HEK293 (cell line): ENCODE measurements around the gene SPDYE3.

Source experiments
- MZF1 ChIP-seq: fragments of 450-650 bp; formaldehyde crosslinking; IDR thresholded peaks from 2 replicates; pipeline ENCODE4 v1.5.1; 2017; ENCODE audit warnings: missing biosample characterization, missing genetic modification characterization, borderline replicate concordance
- SCRT1 ChIP-seq: fragments of 450-650 bp; formaldehyde crosslinking; IDR thresholded peaks from 2 replicates; pipeline ENCODE4 v1.5.1; 2016; ENCODE audit warnings: missing biosample characterization, missing genetic modification characterization, borderline replicate concordance
- TCF7L2 ChIP-seq: IDR thresholded peaks from 2 replicates; pipeline ENCODE4 v1.6.1; 2011; ENCODE audit warnings: low read depth, mild to moderate bottlenecking, inconsistent platforms, low read length, moderate library complexity, borderline replicate concordance
- ZNF184 ChIP-seq: fragments of 450-650 bp; IDR thresholded peaks from 2 replicates; pipeline ENCODE4 v1.5.1; 2018; ENCODE audit warnings: missing biosample characterization, mild to moderate bottlenecking, missing genetic modification characterization
- ZNF335 ChIP-seq: fragments of 450-650 bp; formaldehyde crosslinking; conservative IDR thresholded peaks from 2 replicates; pipeline ENCODE4 v1.5.1; 2016; ENCODE audit warnings: missing biosample characterization, missing genetic modification characterization
- ZNF610 ChIP-seq: fragments of 450-650 bp; formaldehyde crosslinking; IDR thresholded peaks from 2 replicates; pipeline ENCODE4 v1.5.1; 2016; ENCODE audit warnings: missing biosample characterization, missing genetic modification characterization, borderline replicate concordance
- ZNF747 ChIP-seq: fragments of 450-650 bp; formaldehyde crosslinking; IDR thresholded peaks from 2 replicates; pipeline ENCODE4 v1.5.1; 2016; ENCODE audit warnings: missing biosample characterization, missing genetic modification characterization
- TF ChIP-seq, protein P1 (sequence below): fragments of 450-650 bp; formaldehyde crosslinking; IDR thresholded peaks from 2 replicates; pipeline ENCODE4 v1.5.1; 2016; ENCODE audit warnings: missing biosample characterization, missing genetic modification characterization
- TF ChIP-seq, protein P2 (sequence below): fragments of 450-650 bp; formaldehyde crosslinking; IDR thresholded peaks from 2 replicates; pipeline ENCODE4 v1.5.1; 2016; ENCODE audit warnings: missing biosample characterization, missing genetic modification characterization
- TF ChIP-seq, protein P3 (sequence below): fragments of 450-650 bp; formaldehyde crosslinking; IDR thresholded peaks from 2 replicates; pipeline ENCODE4 v1.5.1; 2016; ENCODE audit warnings: missing biosample characterization, missing genetic modification characterization
- TF ChIP-seq, protein P4 (sequence below): fragments of 450-650 bp; formaldehyde crosslinking; IDR thresholded peaks from 2 replicates; pipeline ENCODE4 v1.5.1; 2017; ENCODE audit warnings: missing biosample characterization, missing genetic modification characterization

DNA sequence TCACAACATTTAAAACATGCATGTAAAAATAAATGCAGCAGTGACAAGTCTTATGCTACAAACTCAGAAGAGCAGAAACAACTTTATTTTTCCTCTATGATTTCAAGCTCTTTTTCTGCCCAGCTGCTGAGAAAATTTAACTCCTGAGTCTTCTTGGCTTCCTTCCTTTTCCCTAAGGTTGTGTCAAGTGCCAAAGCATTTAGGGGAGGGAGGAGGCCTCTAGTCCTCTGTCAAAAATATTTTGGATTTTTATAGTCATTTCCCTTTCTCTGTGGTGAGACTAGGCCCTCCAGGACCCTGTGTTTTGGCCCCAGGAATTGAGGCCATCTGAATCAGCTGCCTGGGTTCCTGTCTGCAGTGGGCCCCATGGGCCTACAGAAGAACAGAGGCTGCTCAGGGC lies 39.4 kb downstream of the SPDYE3 start:
- no peak for TF ChIP-seq MZF1 (tag by site-specific recombination)
- TF ChIP-seq, protein P1, sequence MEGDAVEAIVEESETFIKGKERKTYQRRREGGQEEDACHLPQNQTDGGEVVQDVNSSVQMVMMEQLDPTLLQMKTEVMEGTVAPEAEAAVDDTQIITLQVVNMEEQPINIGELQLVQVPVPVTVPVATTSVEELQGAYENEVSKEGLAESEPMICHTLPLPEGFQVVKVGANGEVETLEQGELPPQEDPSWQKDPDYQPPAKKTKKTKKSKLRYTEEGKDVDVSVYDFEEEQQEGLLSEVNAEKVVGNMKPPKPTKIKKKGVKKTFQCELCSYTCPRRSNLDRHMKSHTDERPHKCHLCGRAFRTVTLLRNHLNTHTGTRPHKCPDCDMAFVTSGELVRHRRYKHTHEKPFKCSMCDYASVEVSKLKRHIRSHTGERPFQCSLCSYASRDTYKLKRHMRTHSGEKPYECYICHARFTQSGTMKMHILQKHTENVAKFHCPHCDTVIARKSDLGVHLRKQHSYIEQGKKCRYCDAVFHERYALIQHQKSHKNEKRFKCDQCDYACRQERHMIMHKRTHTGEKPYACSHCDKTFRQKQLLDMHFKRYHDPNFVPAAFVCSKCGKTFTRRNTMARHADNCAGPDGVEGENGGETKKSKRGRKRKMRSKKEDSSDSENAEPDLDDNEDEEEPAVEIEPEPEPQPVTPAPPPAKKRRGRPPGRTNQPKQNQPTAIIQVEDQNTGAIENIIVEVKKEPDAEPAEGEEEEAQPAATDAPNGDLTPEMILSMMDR (tag by site-specific recombination), result no peak
- TF ChIP-seq, protein P2, sequence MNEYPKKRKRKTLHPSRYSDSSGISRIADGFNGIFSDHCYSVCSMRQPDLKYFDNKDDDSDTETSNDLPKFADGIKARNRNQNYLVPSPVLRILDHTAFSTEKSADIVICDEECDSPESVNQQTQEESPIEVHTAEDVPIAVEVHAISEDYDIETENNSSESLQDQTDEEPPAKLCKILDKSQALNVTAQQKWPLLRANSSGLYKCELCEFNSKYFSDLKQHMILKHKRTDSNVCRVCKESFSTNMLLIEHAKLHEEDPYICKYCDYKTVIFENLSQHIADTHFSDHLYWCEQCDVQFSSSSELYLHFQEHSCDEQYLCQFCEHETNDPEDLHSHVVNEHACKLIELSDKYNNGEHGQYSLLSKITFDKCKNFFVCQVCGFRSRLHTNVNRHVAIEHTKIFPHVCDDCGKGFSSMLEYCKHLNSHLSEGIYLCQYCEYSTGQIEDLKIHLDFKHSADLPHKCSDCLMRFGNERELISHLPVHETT (tag by site-specific recombination), result no peak
- no peak for TF ChIP-seq TCF7L2
- TF ChIP-seq, protein P3, sequence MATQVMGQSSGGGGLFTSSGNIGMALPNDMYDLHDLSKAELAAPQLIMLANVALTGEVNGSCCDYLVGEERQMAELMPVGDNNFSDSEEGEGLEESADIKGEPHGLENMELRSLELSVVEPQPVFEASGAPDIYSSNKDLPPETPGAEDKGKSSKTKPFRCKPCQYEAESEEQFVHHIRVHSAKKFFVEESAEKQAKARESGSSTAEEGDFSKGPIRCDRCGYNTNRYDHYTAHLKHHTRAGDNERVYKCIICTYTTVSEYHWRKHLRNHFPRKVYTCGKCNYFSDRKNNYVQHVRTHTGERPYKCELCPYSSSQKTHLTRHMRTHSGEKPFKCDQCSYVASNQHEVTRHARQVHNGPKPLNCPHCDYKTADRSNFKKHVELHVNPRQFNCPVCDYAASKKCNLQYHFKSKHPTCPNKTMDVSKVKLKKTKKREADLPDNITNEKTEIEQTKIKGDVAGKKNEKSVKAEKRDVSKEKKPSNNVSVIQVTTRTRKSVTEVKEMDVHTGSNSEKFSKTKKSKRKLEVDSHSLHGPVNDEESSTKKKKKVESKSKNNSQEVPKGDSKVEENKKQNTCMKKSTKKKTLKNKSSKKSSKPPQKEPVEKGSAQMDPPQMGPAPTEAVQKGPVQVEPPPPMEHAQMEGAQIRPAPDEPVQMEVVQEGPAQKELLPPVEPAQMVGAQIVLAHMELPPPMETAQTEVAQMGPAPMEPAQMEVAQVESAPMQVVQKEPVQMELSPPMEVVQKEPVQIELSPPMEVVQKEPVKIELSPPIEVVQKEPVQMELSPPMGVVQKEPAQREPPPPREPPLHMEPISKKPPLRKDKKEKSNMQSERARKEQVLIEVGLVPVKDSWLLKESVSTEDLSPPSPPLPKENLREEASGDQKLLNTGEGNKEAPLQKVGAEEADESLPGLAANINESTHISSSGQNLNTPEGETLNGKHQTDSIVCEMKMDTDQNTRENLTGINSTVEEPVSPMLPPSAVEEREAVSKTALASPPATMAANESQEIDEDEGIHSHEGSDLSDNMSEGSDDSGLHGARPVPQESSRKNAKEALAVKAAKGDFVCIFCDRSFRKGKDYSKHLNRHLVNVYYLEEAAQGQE (tag by site-specific recombination), result no peak
- no peak for TF ChIP-seq ZNF747 (tag by site-specific recombination)
- TF ChIP-seq ZNF610 (tag by site-specific recombination), result no peak
- TF ChIP-seq ZNF184 (tag by site-specific recombination), result no peak
- no peak for TF ChIP-seq ZNF335 (tag by site-specific recombination)
- TF ChIP-seq SCRT1 (tag by site-specific recombination), result no peak
- TF ChIP-seq, protein P4, sequence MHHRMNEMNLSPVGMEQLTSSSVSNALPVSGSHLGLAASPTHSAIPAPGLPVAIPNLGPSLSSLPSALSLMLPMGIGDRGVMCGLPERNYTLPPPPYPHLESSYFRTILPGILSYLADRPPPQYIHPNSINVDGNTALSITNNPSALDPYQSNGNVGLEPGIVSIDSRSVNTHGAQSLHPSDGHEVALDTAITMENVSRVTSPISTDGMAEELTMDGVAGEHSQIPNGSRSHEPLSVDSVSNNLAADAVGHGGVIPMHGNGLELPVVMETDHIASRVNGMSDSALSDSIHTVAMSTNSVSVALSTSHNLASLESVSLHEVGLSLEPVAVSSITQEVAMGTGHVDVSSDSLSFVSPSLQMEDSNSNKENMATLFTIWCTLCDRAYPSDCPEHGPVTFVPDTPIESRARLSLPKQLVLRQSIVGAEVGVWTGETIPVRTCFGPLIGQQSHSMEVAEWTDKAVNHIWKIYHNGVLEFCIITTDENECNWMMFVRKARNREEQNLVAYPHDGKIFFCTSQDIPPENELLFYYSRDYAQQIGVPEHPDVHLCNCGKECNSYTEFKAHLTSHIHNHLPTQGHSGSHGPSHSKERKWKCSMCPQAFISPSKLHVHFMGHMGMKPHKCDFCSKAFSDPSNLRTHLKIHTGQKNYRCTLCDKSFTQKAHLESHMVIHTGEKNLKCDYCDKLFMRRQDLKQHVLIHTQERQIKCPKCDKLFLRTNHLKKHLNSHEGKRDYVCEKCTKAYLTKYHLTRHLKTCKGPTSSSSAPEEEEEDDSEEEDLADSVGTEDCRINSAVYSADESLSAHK (tag by site-specific recombination), result no peak
